Activated naive CD8-positive, alpha-beta T cell treated with anti-CD3 and anti-CD28 coated beads, Interleukin-2, amount 50 U/mL, for 24 hours (primary cell): ENCODE data around the gene PPP2R5B.

Experiments
- ATAC-seq: fragments of 150-1000 bp; cut with Tn5 transposase; one replicate; pipeline ENCODE4 v1.10.0; 2021
- DNase-seq: peaks from one replicate; pipeline ENCODE4 v3.0.0; 2021
- H3K27ac Mint-ChIP-seq: one replicate; pipeline ENCODE4 v1.8.0; 2021; ENCODE audit warnings: mild to moderate bottlenecking, mixed read lengths
- H3K27me3 Mint-ChIP-seq: one replicate; pipeline ENCODE4 v1.8.0; 2021; ENCODE audit warnings: mixed read lengths
- H3K36me3 Mint-ChIP-seq: one replicate; pipeline ENCODE4 v1.8.0; 2021; ENCODE audit warnings: low read depth, mixed read lengths
- H3K4me1 Mint-ChIP-seq: one replicate; pipeline ENCODE4 v1.8.0; 2021; ENCODE audit warnings: mixed read lengths
- H3K4me3 Mint-ChIP-seq: one replicate; pipeline ENCODE4 v1.8.0; 2021; ENCODE audit warnings: mild to moderate bottlenecking, moderate library complexity, mixed read lengths
- H3K9me3 Mint-ChIP-seq: one replicate; pipeline ENCODE4 v1.8.0; 2021; ENCODE audit warnings: mixed read lengths

The PPP2R5B gene

DNA sequence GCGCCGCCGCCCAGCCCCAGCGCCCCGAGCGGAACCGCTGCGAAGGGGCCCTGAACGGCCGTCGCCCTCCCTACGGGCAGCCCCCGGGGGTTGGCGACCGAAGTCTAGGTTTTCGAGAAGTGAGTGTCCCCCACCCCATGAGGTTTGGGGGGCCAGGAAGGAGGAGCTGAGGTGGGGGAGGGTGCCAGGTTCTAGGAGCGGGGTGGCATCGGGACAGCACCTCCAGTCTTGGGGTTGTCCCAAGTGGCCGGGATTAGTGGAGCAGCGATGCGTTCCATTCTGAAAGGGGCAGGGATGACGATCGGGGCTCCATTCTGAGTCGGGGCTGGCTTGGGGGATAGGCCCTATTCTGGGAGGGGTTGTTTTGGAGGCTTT, 408 bp downstream of the PPP2R5B start:
- Mint-ChIP-seq H3K4me1 (peaks cover 14% of the 10 kb centered on the region), H3K4me3 (peak overlapping the region; percentile 87), H3K27ac (peak overlapping the region; percentile 22), H3K27me3 (no peaks in the 10 kb centered on the region), H3K9me3 (no peaks in the 10 kb centered on the region), H3K36me3 (no peaks in the 10 kb centered on the region)
- ATAC-seq (no peak), DNase-seq (peak; percentile 22)

DNA sequence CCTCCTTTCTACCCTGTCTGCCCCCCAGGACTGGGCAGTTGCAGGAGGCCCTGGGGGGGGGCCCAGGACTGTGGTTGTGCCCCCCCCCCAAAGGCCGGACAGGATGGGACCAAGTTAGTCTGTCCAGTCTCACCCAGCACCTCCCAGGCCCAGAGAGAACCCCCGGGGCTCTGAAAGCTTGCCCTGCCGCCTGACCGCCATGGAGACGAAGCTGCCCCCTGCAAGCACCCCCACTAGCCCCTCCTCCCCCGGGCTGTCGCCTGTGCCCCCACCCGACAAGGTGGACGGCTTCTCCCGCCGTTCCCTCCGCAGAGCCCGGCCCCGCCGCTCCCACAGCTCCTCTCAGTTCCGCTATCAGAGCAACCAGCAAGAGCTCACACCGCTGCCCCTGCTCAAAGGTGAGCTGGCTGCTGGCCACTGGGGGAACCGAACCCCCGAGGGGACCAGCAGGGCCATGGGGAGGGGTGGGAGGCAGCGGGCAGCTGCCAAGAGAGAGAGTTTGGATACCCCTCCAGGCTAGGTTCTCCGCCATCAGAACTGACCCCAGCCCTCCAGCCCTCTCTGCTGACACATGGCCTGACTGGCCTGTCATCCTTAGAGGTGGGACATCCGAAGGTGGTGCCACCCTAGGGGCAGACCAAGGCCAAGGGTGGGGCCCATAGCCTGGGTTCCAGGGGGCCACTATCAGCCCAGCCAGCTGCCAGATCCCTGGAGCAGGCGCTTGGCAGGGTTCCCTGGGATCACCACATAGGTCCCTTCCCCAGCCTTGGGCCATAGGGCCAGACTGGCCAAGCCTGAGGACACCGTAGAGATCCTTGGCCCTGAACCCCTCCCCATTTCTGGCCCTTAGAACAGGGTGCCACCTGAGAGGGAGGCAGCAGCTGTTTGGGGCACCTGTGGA, 1.3 kb downstream of the PPP2R5B start:
- H3K4me1 Mint-ChIP-seq, result peaks cover 14% of the 10 kb centered on the region
- no peak for DNase-seq
- peak overlapping the region; percentile 87 for H3K4me3 Mint-ChIP-seq
- no peaks in the 10 kb centered on the region for H3K36me3 Mint-ChIP-seq
- H3K27me3 Mint-ChIP-seq, result no peaks in the 10 kb centered on the region
- peak overlapping the region; percentile 22 for H3K27ac Mint-ChIP-seq
- no peak for ATAC-seq
- no peaks in the 10 kb centered on the region for H3K9me3 Mint-ChIP-seq

DNA sequence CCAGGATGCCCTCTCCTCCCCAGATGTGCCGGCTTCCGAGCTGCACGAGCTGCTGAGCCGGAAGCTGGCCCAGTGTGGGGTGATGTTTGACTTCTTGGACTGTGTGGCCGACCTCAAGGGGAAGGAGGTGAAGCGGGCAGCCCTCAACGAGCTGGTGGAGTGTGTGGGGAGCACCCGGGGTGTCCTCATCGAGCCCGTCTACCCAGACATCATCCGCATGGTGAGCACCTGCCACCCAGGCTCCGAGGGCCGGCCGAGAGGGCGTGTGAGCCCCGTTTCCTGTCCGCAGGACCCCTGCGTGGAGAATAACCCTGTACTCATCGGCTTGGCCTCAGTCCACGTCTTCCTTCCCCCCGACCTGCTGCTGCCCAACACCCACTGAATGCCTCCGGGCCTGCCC, 2.2 kb downstream of the PPP2R5B start:
- no peak overlapping the region for H3K27ac Mint-ChIP-seq

DNA sequence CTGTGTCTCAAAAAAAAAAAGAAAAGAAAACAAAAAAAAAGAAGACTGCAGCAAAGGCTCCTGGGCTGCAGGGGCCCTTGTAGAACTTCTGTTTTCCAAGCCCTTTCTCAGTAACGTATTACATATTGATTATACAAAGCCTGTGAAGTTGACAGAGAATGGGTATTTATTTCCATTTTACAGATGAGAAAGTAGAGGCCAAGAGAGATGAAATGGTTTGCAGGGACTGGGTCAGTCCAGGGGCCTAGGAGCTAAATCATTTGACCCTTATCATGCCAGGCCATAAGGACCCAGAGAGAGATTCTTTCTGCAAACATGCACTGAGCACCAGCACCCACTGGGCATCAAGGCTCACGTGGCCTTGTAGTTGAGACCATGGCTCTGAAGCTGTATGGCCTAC, 4.5 kb downstream of the PPP2R5B start:
- no peak overlapping the region for H3K27ac Mint-ChIP-seq
- no peaks in the 10 kb centered on the region for H3K27me3 Mint-ChIP-seq
- peaks cover 10% of the 10 kb centered on the region for H3K4me1 Mint-ChIP-seq
- ATAC-seq (no peak), DNase-seq (no peak)
- no peaks in the 10 kb centered on the region for H3K36me3 Mint-ChIP-seq
- H3K9me3 Mint-ChIP-seq, result no peaks in the 10 kb centered on the region
- H3K4me3 Mint-ChIP-seq, result no peak overlapping the region

More for the DNA sequence above, 2.2 kb downstream of the PPP2R5B start:
- H3K9me3 Mint-ChIP-seq, result no peaks in the 10 kb centered on the region
- H3K4me3 Mint-ChIP-seq, result no peak overlapping the region
- H3K27me3 Mint-ChIP-seq, result no peaks in the 10 kb centered on the region
- DNase-seq (no peak), ATAC-seq (no peak)
- H3K4me1 Mint-ChIP-seq, result peaks cover 14% of the 10 kb centered on the region
- H3K36me3 Mint-ChIP-seq, result no peaks in the 10 kb centered on the region

DNA sequence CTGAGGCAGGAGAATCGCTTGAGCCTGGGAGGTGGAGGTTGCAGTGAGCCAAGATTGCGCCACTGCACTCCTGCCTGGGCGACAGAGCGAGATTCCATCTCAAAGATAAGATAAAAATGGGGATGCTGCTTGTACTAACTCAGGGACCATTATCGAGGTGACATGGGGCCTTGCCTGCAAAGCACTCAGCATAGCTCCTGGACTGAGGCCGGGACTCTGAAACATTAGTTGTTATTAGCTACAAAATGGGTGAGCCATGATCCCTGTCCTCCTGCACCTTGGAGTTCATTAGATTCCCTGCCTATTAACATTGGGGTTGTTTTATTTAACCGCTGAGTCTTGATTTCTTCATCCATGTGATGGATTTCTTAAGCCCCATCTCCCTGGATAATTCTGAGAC, 5.1 kb downstream of the PPP2R5B start:
- no peaks in the 10 kb centered on the region for H3K9me3 Mint-ChIP-seq
- H3K36me3 Mint-ChIP-seq, result no peaks in the 10 kb centered on the region
- no peak overlapping the region for H3K27ac Mint-ChIP-seq
- no peaks in the 10 kb centered on the region for H3K27me3 Mint-ChIP-seq
- H3K4me1 Mint-ChIP-seq, result peaks cover 5% of the 10 kb centered on the region
- H3K4me3 Mint-ChIP-seq, result no peak overlapping the region
- ATAC-seq, result no peak
- DNase-seq, result no peak

GRCh38 chr11:64930340-64930739, 5.9 kb downstream of the PPP2R5B start:
- Mint-ChIP-seq H3K27me3 (no peaks in the 10 kb centered on the region), H3K4me1 (peaks cover under 1% of the 10 kb centered on the region), H3K27ac (no peak overlapping the region), H3K4me3 (no peak overlapping the region), H3K36me3 (no peaks in the 10 kb centered on the region), H3K9me3 (no peaks in the 10 kb centered on the region)
- ATAC-seq (no peak), DNase-seq (no peak)

- H3K27me3 Mint-ChIP-seq, result no peaks in the 10 kb centered on the region
- H3K9me3 Mint-ChIP-seq, result no peaks in the 10 kb centered on the region
- H3K27ac Mint-ChIP-seq, result no peak overlapping the region
- H3K4me3 Mint-ChIP-seq, result no peak overlapping the region
- ATAC-seq, result no peak
- DNase-seq, result no peak
- no peaks in the 10 kb centered on the region for H3K36me3 Mint-ChIP-seq
- H3K4me1 Mint-ChIP-seq, result no peaks in the 10 kb centered on the region
Measured at GRCh38 chr11:64931290-64931689, 6.8 kb downstream of the PPP2R5B start.

DNA sequence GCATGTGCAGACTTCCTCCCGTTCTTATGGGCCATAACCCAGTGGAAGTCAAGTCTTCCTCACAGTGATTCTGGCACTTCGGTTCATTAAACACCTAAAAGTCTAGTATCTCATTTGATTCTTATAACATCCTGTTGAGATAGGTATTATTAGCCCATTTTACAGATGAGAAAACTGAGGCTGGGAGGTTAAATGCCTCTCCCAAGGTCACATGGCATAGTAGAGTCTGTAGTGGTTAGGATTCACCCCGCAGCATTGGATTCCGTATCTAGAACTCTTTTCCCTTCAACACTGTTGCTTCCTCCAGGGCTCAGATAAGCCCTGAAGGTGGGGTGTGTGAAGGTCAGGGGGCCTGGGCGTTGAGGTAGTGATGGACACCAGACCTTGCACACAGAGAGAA, 7.8 kb downstream of the PPP2R5B start:
- Mint-ChIP-seq H3K27ac (no peak overlapping the region), H3K36me3 (no peaks in the 10 kb centered on the region), H3K4me1 (no peaks in the 10 kb centered on the region), H3K9me3 (no peaks in the 10 kb centered on the region), H3K4me3 (no peak overlapping the region), H3K27me3 (no peaks in the 10 kb centered on the region)
- DNase-seq (no peak), ATAC-seq (no peak)

DNA sequence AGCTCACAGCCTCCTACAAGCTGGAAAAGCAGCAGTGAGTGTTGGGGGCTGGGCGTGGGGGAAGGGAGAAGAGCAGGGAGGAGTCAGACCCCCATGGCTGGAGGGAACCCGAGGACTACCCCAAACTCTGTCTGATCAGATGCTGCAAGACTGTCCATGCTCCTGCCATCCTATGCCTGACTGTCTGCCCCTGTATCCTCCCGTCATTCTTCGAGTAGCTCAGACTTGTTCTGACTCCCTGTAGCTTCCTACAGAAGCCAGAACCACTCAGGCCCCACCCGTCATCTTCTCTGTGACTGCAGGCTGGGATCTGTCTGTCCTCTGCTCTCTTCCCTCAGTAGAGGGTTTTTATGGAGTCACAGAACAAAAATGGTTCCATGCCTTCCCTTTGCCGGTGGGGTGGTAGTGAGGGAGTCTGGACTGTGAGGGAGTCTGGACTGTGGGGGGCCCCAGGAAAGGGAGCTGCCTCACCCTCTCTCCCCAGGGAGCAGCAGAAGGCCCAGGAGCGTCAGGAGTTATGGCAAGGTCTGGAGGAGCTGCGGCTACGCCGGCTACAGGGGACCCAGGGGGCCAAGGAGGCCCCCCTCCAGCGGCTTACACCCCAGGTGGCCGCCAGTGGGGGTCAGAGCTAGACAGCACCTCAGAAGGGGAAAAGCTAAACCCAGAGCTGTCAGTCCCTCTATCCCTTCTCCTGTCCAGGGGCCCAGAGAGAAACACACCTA, 8.9 kb downstream of the PPP2R5B start:
- Mint-ChIP-seq H3K27ac (no peak overlapping the region), H3K9me3 (no peaks in the 10 kb centered on the region)
- ATAC-seq, result no peak

GRCh38 chr11:64933935-64934681, 9.6 kb downstream of the PPP2R5B start:
- no peaks in the 10 kb centered on the region for H3K36me3 Mint-ChIP-seq
- ATAC-seq (no peak), DNase-seq (no peak)
- no peaks in the 10 kb centered on the region for H3K4me1 Mint-ChIP-seq
- no peak overlapping the region for H3K27ac Mint-ChIP-seq
- H3K27me3 Mint-ChIP-seq, result no peaks in the 10 kb centered on the region
- H3K4me3 Mint-ChIP-seq, result no peak overlapping the region
- no peaks in the 10 kb centered on the region for H3K9me3 Mint-ChIP-seq

More for the DNA sequence above, 8.9 kb downstream of the PPP2R5B start:
- H3K4me1 Mint-ChIP-seq, result no peaks in the 10 kb centered on the region
- no peak overlapping the region for H3K4me3 Mint-ChIP-seq
- no peaks in the 10 kb centered on the region for H3K27me3 Mint-ChIP-seq
- DNase-seq, result no peak
- H3K36me3 Mint-ChIP-seq, result no peaks in the 10 kb centered on the region

GRCh38 chr11:64934682-64935358, 10.3 kb downstream of the PPP2R5B start:
- Mint-ChIP-seq H3K36me3 (no peaks in the 10 kb centered on the region), H3K9me3 (no peaks in the 10 kb centered on the region), H3K27ac (no peak overlapping the region), H3K27me3 (no peaks in the 10 kb centered on the region), H3K4me1 (no peaks in the 10 kb centered on the region), H3K4me3 (no peak overlapping the region)
- DNase-seq, result no peak
- ATAC-seq, result no peak

DNA sequence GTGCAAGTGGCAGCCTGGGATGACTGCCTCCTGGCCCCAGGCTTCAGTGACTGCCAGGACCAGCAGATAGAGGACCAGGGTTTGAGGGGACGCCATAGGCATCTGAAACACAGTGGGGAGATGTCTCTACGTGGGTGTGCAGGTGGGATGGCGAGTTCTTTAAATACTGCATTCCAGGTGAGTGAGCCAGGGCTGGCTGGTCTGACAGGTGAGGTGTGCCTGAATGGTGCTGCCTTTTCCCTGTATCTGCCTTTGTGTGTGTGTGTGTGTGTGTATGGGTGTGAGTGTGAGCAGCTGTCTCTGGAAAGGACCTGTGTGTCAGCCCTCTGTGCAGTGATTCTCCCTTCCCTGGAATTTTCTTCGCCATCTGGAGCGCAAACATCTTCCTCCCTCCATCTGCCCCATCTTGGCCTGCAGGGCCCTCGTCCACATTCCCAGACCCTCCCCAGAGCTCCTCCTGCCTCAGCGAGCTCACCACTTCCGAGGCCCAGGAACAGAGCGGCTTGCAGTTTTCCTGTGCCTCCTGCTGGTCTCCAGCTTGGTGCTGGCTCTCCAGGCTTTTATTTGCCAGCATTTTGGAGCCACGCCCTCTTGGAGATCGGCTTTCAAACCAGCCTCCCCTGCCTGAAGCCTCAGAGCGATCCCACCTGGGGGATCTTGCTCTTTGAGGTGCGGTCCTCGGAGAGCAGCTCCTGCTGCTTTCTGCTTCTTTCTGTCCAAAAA, 11.0 kb downstream of the PPP2R5B start, which contains the start of gene GPHA2:
Gene GPHA2, minus strand, starts transcription at position 535 of the 723 bp plus-strand sequence. Its CDS starts 433 bp downstream, at position 102.
- DNase-seq (no peak), ATAC-seq (no peak)
- no peaks in the 10 kb centered on the region for H3K4me1 Mint-ChIP-seq
- no peak within 1 kb of the TSS for H3K27ac Mint-ChIP-seq
- no peaks in the 10 kb centered on the region for H3K36me3 Mint-ChIP-seq
- H3K27me3 Mint-ChIP-seq, result peaks cover 1% of the 10 kb centered on the region
- no peak within 1 kb of the TSS for H3K4me3 Mint-ChIP-seq
- H3K9me3 Mint-ChIP-seq, result no peaks in the 10 kb centered on the region

DNA sequence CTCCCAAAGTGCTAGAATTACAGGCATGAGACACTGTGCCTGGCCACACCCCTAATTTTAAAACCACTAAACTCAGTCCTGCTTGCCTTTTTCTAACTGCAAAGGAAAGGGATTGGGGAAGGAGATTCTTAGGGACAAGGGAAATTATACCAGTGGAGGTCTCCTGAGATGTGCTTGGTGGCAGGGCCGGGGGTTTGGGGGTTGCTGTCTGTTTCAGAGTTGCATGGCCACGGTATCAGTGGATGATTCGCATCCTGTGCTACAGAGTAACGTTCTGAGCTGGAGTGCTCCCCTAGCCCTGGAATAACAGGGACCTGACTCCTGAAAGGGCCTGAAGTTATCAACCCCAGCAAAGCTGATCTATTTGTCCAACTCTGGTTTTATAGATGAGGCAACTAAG, 12.1 kb downstream of the PPP2R5B start:
- Mint-ChIP-seq H3K4me1 (no peaks in the 10 kb centered on the region), H3K27me3 (peaks cover 3% of the 10 kb centered on the region), H3K4me3 (no peak overlapping the region), H3K36me3 (no peaks in the 10 kb centered on the region), H3K9me3 (no peaks in the 10 kb centered on the region), H3K27ac (no peak overlapping the region)
- DNase-seq (no peak), ATAC-seq (no peak)
